AG04450 (cell line): ENCODE measurements around the gene CYSRT1. TPM values are rescaled to one million over a fixed set of nuclear protein-coding genes. Genes with fewer than 3 reads are reported as not detected.

ENCODE experiments used
- CTCF ChIA-PET: fragments of 300-600, 350-600 bp; formaldehyde crosslinking; extraction: SDS; loops from one replicate; lab custom pipeline; 2022; ENCODE audit warnings: antibody characterized with exemption, inconsistent platforms; lab: Charles Lee
- POLR2A ChIA-PET: fragments of 350-600 bp; formaldehyde crosslinking; extraction: SDS; loops from one replicate; lab custom pipeline; 2021; ENCODE audit warnings: antibody characterized with exemption, inconsistent platforms; lab: Yijun Ruan, JAX
- DNase-seq: peaks from one replicate; pipeline ENCODE4 v3.0.0-alpha.2; 2011; ENCODE audit warnings: low read depth, low spot score
- H3K27ac ChIP-seq: one replicate; pipeline ENCODE4 v1.5.1; 2012; ENCODE audit warnings: low read depth, low read length, control low read depth
- H3K27me3 ChIP-seq: one replicate; pipeline ENCODE4 v1.6.0; 2012; ENCODE audit warnings: low read length; ENCODE audit not compliant: control insufficient read depth, insufficient read depth
- H3K4me3 ChIP-seq: 2 replicates; pipeline ENCODE4 v1.5.1; 2011; ENCODE audit warnings: mild to moderate bottlenecking, low read depth, low read length, control low read depth
- H3K9me3 ChIP-seq: 2 replicates; pipeline ENCODE4 v1.5.1; 2012; ENCODE audit warnings: low read length; ENCODE audit not compliant: control insufficient read depth, insufficient read depth
- polyA plus RNA-seq: library from polyadenylated mRNA; depleted of rRNA; stranded (reverse); fragments of >200 nt; gene quantifications from 2 replicates; pipeline ENCODE4 v1.2.3, GENCODE V29; 2011
- TF ChIP-seq, protein P1 (sequence below): IDR thresholded peaks from 2 replicates; pipeline ENCODE4 v1.5.1; 2011; ENCODE audit warnings: low read depth, low read length, control low read depth, inconsistent platforms

CYSRT1 gene
- polyA plus RNA-seq, 1 experiment = 0.27 TPM

DNA sequence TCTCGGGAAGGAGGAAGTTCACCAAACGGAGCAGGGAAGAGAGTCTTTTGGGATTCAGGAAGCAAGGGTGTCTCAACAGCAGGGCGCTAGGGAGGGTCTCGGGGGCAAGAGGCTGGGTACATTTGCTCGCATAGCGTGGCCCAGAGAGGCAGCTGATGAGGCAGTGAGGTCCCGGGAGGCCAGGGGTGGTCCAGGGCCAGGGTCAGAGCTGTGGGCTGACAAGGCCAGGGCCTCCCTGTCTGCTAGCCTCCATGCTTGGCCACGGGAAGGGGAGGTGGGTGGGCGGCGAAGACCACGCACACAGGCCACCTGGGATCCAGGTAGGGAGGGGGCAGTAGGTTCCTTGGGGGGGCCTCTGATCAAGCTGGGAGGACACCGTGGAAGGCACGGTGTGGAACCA, 13.4 kb upstream of the CYSRT1 start:
- CTCF ChIA-PET = no interaction called here
- TF ChIP-seq, protein P1, sequence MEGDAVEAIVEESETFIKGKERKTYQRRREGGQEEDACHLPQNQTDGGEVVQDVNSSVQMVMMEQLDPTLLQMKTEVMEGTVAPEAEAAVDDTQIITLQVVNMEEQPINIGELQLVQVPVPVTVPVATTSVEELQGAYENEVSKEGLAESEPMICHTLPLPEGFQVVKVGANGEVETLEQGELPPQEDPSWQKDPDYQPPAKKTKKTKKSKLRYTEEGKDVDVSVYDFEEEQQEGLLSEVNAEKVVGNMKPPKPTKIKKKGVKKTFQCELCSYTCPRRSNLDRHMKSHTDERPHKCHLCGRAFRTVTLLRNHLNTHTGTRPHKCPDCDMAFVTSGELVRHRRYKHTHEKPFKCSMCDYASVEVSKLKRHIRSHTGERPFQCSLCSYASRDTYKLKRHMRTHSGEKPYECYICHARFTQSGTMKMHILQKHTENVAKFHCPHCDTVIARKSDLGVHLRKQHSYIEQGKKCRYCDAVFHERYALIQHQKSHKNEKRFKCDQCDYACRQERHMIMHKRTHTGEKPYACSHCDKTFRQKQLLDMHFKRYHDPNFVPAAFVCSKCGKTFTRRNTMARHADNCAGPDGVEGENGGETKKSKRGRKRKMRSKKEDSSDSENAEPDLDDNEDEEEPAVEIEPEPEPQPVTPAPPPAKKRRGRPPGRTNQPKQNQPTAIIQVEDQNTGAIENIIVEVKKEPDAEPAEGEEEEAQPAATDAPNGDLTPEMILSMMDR = no peak
- H3K4me3 ChIP-seq = no peak overlapping the region
- DNase-seq = no peak
- H3K9me3 ChIP-seq = no peaks in the 10 kb centered on the region; the same call in 1 of the 2 replicates
- POLR2A ChIA-PET = no interaction called here
- no peak overlapping the region for H3K27ac ChIP-seq
- H3K27me3 ChIP-seq = no peaks in the 10 kb centered on the region

DNA sequence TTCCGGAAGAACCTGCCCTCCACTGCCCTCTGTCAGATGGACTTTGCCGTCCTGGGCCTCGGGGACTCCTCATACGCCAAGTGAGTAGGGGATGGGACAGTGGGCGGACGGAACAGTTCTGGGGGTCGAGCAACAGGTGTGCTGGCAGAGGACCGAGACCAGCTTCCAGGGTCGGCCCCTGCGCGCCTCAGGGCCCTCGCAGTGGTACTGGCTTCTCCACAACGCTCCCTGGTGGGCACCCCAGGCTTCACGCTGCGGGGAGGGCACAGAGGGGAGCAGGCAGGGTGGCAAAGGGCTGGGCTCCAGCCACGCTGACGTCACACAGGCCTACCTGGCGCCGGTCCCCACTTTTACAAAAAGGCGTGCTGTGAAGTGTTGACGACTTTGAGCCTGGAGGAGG, 12.5 kb upstream of the CYSRT1 start:
- CTCF ChIA-PET = no interaction called here
- POLR2A ChIA-PET = no interaction called here
- H3K4me3 ChIP-seq = no peak overlapping the region
- H3K9me3 ChIP-seq = no peaks in the 10 kb centered on the region; the same call in 1 of the 2 replicates
- no peaks in the 10 kb centered on the region for H3K27me3 ChIP-seq
- no peak for DNase-seq
- TF ChIP-seq, protein P1 = no peak
- H3K27ac ChIP-seq = no peak overlapping the region

DNA sequence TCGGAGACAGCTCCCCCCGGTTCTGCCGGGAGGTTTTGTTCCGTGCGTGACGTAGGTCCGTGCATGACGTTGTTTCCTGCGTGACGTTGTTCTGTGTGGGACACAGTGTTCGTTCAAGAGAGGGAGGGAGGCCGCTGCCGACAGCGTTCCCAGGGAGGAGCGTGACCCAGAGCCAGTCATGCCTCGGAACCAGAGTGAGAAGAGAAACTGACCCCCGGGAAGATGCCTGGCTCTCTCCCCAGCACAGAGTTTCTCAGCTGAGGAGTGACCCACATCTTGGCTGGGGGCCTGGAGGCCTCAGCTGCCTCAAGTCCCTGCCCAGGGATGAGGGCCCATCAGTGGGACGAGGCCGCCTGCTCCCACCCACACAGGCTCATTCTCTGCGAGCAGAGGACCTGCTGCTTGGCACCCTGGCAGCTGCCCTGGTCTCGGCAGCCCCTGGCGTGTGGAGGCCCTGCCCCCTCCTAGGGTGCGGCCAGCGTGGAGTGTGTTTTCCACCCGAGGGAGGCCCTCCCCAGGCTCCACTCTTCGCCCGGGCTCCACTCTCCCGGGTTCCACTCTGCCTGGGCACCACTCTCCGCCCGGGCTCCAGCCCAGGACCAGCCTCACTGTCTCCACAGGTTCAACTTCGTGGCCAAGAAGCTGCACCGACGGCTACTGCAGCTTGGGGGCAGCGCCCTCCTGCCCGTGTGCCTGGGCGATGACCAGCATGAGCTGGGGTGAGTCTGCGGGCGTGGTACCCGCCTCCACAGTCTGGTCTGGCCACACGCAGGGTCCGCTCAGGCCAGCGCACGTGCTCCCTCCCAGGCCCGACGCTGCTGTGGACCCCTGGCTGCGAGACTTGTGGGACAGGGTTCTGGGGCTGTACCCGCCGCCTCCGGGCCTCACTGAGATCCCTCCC, 11.6 kb upstream of the CYSRT1 start:
- DNase-seq = no peak
- no peak overlapping the region for H3K4me3 ChIP-seq
- H3K27ac ChIP-seq = no peak overlapping the region
- ChIA-PET POLR2A (interaction anchor here (0.9 to 2.1 kb wide), 3 partner anchors 13 to 27 kb away, joined by 3 to 5 read pairs (median 3); partner anchors contain the start of genes TPRN and TUBB4B), CTCF (no interaction called here)
- H3K27me3 ChIP-seq = no peaks in the 10 kb centered on the region
- no peaks in the 10 kb centered on the region; the same call in 1 of the 2 replicates for H3K9me3 ChIP-seq
- TF ChIP-seq, protein P1 = no peak

DNA sequence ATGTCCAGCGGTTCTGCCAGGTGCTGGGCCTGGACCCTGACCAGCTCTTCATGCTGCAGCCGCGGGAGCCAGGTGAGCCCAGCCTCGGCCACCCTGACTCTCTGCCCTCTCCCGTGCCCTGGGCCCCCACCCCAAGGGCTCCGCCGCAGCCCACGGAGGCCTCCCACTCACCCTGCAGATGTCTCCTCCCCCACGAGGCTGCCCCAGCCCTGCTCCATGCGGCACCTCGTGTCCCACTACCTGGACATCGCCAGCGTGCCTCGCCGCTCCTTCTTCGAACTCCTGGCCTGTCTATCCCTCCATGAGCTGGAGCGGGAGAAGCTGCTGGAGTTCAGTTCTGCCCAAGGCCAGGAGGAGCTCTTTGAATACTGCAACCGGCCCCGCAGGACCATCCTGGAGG, 10.4 kb upstream of the CYSRT1 start:
- no peak for DNase-seq
- TF ChIP-seq, protein P1 = no peak
- H3K4me3 ChIP-seq = no peak overlapping the region
- POLR2A ChIA-PET = interaction anchor here (2.1 kb wide), 1 partner anchor 26 kb away, joined by 5 read pairs; the partner anchor contains the start of gene TUBB4B
- no peaks in the 10 kb centered on the region; the same call in 1 of the 2 replicates for H3K9me3 ChIP-seq
- H3K27ac ChIP-seq = no peak overlapping the region
- no peaks in the 10 kb centered on the region for H3K27me3 ChIP-seq
- CTCF ChIA-PET = no interaction called here
